HCT116 (cell line): ENCODE results near the gene LGI2.

Experiments
- EZH2 ChIP-seq: fragments of 200-600 bp; sonication (generic); IDR thresholded peaks from 2 replicates; pipeline ENCODE4 v1.6.1; 2017; ENCODE audit warnings: antibody characterized with exemption, mixed run types
- EZH2phosphoT487 ChIP-seq: fragments of 200-600 bp; IDR thresholded peaks from 2 replicates; pipeline ENCODE4 v1.6.1; 2018; ENCODE audit warnings: antibody characterized with exemption, borderline replicate concordance
- POLR2A ChIP-seq: IDR thresholded peaks from 2 replicates; pipeline ENCODE4 v1.7.0; 2011; ENCODE audit warnings: borderline replicate concordance; ENCODE audit not compliant: insufficient read depth, insufficient read length; ENCODE audit errors: extremely low read depth
- RAD21 ChIP-seq: IDR thresholded peaks from 2 replicates; pipeline ENCODE4 v1.6.1; 2012; ENCODE audit warnings: low read depth, mild to moderate bottlenecking
- SIN3A ChIP-seq: IDR thresholded peaks from 2 replicates; pipeline ENCODE4 v1.6.1; 2012; ENCODE audit warnings: low read depth
- TF ChIP-seq, protein P1 (sequence below), 3 experiments: fragments of 200-600 bp in 1 of 3; sonication (generic) in 1 of 3; IDR thresholded peaks in 2 of 3; conservative IDR thresholded peaks in 1 of 3; 2 replicates each; pipeline ENCODE4 v1.5.1; 2012 to 2017; ENCODE audit warnings: low read depth in 2 of 3, low read length in 2 of 3, antibody characterized with exemption in 1 of 3, borderline replicate concordance in 1 of 3, control low read depth in 1 of 3, mild to moderate bottlenecking in 1 of 3, mixed read lengths in 1 of 3, mixed run types in 1 of 3, moderate library complexity in 1 of 3; ENCODE audit not compliant: insufficient read depth in 1 of 3

DNA sequence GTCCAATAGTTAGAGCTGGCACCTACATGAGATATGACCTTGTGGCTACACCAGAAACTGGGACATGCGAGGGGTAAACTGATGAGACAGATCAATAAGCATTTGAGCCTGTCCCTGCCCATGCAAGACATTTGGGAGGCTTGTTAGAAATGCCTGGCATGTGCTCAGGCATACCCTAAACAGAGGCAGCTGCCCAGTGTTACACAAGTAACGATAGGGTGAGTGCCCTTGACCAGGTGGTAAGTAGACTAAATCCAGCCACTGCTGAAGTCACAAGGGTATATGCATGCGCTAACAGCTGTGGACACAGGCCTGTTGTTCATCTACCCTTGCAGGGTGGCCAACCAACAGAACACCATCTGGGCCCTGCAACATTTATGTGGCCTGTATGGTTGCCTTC is 61.8 kb downstream of the LGI2 start:
- TF ChIP-seq, protein P1, sequence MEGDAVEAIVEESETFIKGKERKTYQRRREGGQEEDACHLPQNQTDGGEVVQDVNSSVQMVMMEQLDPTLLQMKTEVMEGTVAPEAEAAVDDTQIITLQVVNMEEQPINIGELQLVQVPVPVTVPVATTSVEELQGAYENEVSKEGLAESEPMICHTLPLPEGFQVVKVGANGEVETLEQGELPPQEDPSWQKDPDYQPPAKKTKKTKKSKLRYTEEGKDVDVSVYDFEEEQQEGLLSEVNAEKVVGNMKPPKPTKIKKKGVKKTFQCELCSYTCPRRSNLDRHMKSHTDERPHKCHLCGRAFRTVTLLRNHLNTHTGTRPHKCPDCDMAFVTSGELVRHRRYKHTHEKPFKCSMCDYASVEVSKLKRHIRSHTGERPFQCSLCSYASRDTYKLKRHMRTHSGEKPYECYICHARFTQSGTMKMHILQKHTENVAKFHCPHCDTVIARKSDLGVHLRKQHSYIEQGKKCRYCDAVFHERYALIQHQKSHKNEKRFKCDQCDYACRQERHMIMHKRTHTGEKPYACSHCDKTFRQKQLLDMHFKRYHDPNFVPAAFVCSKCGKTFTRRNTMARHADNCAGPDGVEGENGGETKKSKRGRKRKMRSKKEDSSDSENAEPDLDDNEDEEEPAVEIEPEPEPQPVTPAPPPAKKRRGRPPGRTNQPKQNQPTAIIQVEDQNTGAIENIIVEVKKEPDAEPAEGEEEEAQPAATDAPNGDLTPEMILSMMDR (IDR thresholded peaks at IDR 0.05 in 2 of 3, conservative IDR thresholded peaks at IDR 0.05 in 1 of 3; ENCODE audit: borderline replicate concordance in 1 of 3, insufficient read depth in 1 of 3, low read depth in 2 of 3, low read length in 2 of 3) = no peak
- TF ChIP-seq POLR2A (no peak), RAD21 (no peak), EZH2phosphoT487 (no peak), EZH2 (no peak), SIN3A (no peak)
